ENCODE data around the gene PTPRH.

- no peak for TF ChIP-seq CTCF (IDR thresholded peaks at IDR 0.05)
- no peak for TF ChIP-seq POLR2A (IDR thresholded peaks at IDR 0.05)
- no peak for TF ChIP-seq POLR2AphosphoS5 (IDR thresholded peaks at IDR 0.05)
- no peak for TF ChIP-seq EP300 (IDR thresholded peaks at IDR 0.05)
These were observed 28.7 kb upstream of the PTPRH start for GRCh38 chr19:55238030-55238429.

Measured in gastroesophageal sphincter (tissue), 3 donors.